ENCODE results near the gene ITPKB. TPM values are rescaled to one million over a fixed set of nuclear protein-coding genes. Genes with fewer than 3 reads are reported as not detected.

The ITPKB gene
- total and polyA plus RNA-seq, 2 experiments from 2014 or later: 0.31 to 5.2 TPM

DNA sequence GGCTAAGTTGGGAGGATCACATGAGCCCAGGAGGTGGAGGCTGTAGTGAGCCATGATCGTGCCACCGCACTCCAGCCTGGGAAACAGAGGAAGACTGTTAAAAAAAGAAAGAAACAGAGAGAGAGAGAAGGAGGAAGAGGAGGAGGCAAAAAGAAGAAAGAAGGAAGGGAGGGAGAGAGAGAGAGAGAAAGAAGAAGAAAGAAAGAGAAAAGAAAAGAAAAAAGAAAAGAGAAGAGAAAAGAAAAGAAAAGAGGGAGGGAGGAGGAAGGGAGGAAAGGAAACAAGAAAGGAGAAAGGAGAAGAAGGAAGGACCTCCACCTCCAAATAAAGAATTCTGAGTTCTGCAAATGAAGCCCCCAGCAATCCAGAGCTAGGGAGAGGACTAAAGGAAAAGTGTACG is 108.5 kb downstream of the ITPKB start:
- Histone ChIP-seq H3F3A (replicated peaks; ENCODE audit: low read depth) (0 out of 2 replicates have a peak, but pooled peaks cover 2% of the 10 kb centered on the region), H3K9me2 (ENCODE audit: insufficient read depth) (no peaks in the 10 kb centered on the region), H3K27me3 (ENCODE audit: insufficient read depth) (peaks cover 13% of the 10 kb centered on the region), H3K4me1 (ENCODE audit: insufficient read depth) (no peaks in the 10 kb centered on the region), H3K36me3 (ENCODE audit: insufficient read depth) (no peaks in the 10 kb centered on the region), H4K20me1 (replicated peaks; ENCODE audit: insufficient read depth) (no peaks in the 10 kb centered on the region), H3K4me2 (no peak overlapping the region), H3K4me3 (no peak overlapping the region), H3K27ac (ENCODE audit: low read depth) (no peak overlapping the region), H2AFZ (no peak overlapping the region), H3K79me2 (replicated peaks; ENCODE audit: insufficient read depth) (no peaks in the 10 kb centered on the region)
- ATAC-seq (no peak), DNase-seq (ENCODE audit: low spot score) (no peak)
- peaks cover 4% of the 10 kb centered on the region; the same call in 1 of the 3 replicates for H3K36me3 Mint-ChIP-seq (ENCODE audit: low read depth)
- no peak overlapping the region for H3K4me3 Mint-ChIP-seq
- peaks cover 10% of the 10 kb centered on the region; the same call in 2 of the 3 replicates for H3K9me3 Mint-ChIP-seq
- H3K27ac Mint-ChIP-seq: no peak overlapping the region
- H3K4me1 Mint-ChIP-seq: peaks cover 13% of the 10 kb centered on the region
- no peak for TF ChIP-seq ZNF114 (CRISPR knock-in tag; IDR thresholded peaks at IDR 0.05)
- no peak for TF ChIP-seq ZNF462 (CRISPR knock-in tag; IDR thresholded peaks at IDR 0.05)
- no peak for TF ChIP-seq ZNF331 (CRISPR knock-in tag; IDR thresholded peaks at IDR 0.05; ENCODE audit: low read depth)
- no peak for TF ChIP-seq POLR2AphosphoS5 (IDR thresholded peaks at IDR 0.05; ENCODE audit: low read depth)
- no peak for TF ChIP-seq JUNB (IDR thresholded peaks at IDR 0.05; ENCODE audit: unreplicated experiment)
- no peak for TF ChIP-seq CREB1 (CRISPR knock-in tag; IDR thresholded peaks at IDR 0.05; ENCODE audit: low read depth)
- no peak for TF ChIP-seq EZH2 (IDR thresholded peaks at IDR 0.05; ENCODE audit: low read depth, unreplicated experiment)
- no peak for TF ChIP-seq REST (IDR thresholded peaks at IDR 0.05; ENCODE audit: unreplicated experiment)
- TF ChIP-seq STAT1 (IDR thresholded peaks at IDR 0.05; ENCODE audit: unreplicated experiment): no peak
- no peak for TF ChIP-seq CTCF (conservative IDR thresholded peaks at IDR 0.05; ENCODE audit: low read depth in 2 of 2)
- TF ChIP-seq EZH2phosphoT487 (IDR thresholded peaks at IDR 0.05; ENCODE audit: unreplicated experiment): no peak
- TF ChIP-seq NANOG (IDR thresholded peaks at IDR 0.05; ENCODE audit: borderline replicate concordance): no peak
- TF ChIP-seq, protein P1, sequence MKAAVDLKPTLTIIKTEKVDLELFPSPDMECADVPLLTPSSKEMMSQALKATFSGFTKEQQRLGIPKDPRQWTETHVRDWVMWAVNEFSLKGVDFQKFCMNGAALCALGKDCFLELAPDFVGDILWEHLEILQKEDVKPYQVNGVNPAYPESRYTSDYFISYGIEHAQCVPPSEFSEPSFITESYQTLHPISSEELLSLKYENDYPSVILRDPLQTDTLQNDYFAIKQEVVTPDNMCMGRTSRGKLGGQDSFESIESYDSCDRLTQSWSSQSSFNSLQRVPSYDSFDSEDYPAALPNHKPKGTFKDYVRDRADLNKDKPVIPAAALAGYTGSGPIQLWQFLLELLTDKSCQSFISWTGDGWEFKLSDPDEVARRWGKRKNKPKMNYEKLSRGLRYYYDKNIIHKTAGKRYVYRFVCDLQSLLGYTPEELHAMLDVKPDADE (IDR thresholded peaks at IDR 0.05): no peak
- H3K27me3 Mint-ChIP-seq (ENCODE audit: insufficient read depth, low read depth, poor library complexity): peaks cover 23% of the 10 kb centered on the region

Data from GM23338 (cell line).